NB4 (cell line): ENCODE results near the gene NUPR1.
"Not testable (repeated sequence)": the region's sequence is repeated elsewhere in the genome, so short reads cannot be mapped to it uniquely, and the experiment has no call there.

Experiments
- DNase-seq: peaks from one replicate; pipeline ENCODE4 v3.0.0; 2010; ENCODE audit warnings: low read depth
- H3K4me3 ChIP-seq: one replicate; pipeline ENCODE4 v1.5.1; 2011; ENCODE audit warnings: mild to moderate bottlenecking, low read depth, low read length, moderate library complexity
- MYC ChIP-seq: IDR thresholded peaks from 2 replicates; pipeline ENCODE4 v1.6.1; 2011; ENCODE audit warnings: low read depth, low read length
- POLR2A ChIP-seq: IDR thresholded peaks from 2 replicates; pipeline ENCODE4 v1.6.1; 2011; ENCODE audit warnings: mild to moderate bottlenecking; ENCODE audit not compliant: insufficient read length; ENCODE audit errors: extremely low read depth
- TF ChIP-seq, protein P1 (sequence below): IDR thresholded peaks from 2 replicates; pipeline ENCODE4 v1.6.1; 2011; ENCODE audit warnings: low read depth, low read length
- TF ChIP-seq, protein P2 (sequence below): IDR thresholded peaks from one replicate; pipeline ENCODE4 v1.5.1; 2012; ENCODE audit warnings: low read depth, low read length

NUPR1 gene

DNA sequence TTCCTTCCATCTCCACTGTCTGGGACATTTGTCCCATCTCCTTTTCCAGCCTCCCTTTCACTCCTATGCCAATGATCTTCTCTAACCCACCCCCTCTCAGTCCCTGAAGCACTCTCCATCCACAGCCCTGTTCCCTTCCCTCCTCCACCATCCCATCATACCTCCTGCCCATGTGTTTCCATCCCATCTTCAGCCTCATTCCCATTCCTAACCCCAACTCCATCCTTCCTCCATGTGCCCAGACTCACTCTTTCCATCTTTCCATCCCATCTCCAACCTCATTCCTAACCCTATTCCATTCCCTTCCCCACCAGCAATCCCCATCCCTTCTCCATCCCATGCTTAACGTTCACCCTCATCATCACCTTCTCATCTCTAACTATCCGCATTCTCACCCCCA is 36.5 kb downstream of the NUPR1 start:
- no peak for DNase-seq
- TF ChIP-seq, protein P1, sequence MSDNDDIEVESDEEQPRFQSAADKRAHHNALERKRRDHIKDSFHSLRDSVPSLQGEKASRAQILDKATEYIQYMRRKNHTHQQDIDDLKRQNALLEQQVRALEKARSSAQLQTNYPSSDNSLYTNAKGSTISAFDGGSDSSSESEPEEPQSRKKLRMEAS, result no peak
- TF ChIP-seq, protein P2, sequence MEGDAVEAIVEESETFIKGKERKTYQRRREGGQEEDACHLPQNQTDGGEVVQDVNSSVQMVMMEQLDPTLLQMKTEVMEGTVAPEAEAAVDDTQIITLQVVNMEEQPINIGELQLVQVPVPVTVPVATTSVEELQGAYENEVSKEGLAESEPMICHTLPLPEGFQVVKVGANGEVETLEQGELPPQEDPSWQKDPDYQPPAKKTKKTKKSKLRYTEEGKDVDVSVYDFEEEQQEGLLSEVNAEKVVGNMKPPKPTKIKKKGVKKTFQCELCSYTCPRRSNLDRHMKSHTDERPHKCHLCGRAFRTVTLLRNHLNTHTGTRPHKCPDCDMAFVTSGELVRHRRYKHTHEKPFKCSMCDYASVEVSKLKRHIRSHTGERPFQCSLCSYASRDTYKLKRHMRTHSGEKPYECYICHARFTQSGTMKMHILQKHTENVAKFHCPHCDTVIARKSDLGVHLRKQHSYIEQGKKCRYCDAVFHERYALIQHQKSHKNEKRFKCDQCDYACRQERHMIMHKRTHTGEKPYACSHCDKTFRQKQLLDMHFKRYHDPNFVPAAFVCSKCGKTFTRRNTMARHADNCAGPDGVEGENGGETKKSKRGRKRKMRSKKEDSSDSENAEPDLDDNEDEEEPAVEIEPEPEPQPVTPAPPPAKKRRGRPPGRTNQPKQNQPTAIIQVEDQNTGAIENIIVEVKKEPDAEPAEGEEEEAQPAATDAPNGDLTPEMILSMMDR, result no peak
- TF ChIP-seq POLR2A (no peak), MYC (no peak)
- no peak overlapping the region for H3K4me3 ChIP-seq

DNA sequence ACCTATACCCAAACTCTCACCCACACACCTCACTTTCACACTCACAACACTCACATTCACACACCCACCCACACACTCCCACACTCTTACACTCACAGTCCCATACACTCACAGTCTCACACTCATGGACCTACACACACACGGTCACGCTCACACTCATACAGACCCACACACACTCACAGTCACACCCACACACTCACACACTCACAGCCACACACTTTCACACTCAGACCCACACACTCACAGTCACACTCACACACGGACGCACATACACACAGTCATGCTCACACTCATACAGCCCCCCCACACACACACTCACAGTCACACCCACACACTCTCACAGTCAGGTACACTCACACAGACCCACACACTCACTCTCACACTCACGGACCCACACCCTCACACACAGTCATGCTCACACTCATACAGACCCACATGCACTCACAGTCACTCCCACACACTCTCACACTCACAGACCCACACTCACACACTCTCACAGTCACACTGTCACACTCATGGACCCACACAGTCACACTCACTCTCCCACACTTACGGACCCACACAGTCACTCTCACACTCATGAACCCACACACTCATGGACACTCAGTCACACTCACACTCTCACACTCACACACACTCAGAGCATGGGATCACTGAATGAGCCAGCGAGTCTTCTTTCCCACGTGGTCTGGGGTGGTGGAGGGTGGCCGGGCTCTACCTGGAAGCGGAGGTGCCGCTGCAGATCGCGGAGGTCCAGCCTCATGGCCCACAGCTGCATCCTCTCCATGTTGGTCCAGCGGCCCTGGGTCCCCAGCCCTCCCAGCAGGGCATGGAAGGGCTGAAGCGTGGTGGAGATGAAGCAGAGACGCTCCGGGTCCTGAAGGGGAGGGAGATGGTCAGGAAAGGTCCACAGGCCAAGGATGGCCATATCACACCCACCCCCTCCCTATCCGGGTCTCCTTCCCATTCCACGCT is 37.2 kb downstream of the NUPR1 start:
- TF ChIP-seq MYC, result no peak
- TF ChIP-seq, protein P1, result no peak
- TF ChIP-seq POLR2A, result no peak
- TF ChIP-seq, protein P2, result no peak
- no peak overlapping the region for H3K4me3 ChIP-seq
- DNase-seq, result no peak

DNA sequence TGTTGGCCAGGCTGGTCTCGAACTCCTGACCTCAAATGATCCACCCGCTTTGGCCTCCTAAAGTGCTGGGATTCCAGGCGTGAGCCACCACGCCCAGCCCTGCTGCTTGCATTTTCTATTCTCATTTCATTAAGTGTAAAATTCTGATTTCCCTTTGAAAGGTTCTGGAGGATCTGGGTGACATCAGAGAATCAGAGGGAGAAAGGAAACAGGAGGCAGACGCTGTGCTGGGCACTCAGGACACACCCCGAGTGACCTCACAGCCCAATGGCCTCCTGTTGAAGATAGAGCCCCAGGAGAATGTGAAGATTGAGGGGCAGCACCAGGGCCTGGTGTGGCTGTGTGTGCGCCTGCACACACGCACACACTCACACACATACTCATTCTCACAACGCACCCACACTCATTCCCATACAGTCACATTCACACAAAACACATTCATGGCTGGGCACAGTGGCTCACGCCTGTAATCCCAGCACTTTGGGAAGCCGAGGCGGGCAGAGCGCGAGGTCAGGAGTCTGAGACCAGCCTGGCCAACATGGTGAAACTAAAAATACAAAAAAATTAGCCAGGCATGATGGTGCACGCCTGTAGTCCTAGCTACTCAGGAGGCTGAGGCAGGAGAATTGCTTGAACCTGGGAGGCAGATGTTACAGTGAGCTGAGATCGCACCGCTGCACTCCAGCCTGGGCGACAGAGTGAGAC is 38.1 kb downstream of the NUPR1 start:
- not testable (repeated sequence) for DNase-seq, H3K4me3 ChIP-seq

DNA sequence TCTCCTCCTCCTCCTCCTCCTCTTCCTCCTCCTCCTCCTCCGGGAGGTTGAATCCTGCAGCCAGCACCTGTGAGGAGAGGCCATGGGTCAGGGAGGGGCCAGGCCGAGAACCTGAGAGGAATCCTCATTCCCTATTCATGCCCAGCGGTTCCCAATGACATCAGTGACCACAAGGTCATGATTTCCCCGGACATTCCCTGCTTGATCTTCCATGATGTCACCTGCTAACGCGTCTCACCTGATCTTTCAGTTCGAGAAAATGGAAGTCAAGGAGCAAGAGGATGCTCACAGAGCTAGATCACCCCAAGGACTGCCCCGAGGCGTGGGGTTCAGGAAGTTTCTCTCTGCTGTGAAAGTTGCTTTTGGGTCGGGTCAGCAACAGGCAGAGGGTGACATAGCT is 38.9 kb downstream of the NUPR1 start:
- TF ChIP-seq POLR2A, result no peak
- TF ChIP-seq, protein P2, result no peak

DNA sequence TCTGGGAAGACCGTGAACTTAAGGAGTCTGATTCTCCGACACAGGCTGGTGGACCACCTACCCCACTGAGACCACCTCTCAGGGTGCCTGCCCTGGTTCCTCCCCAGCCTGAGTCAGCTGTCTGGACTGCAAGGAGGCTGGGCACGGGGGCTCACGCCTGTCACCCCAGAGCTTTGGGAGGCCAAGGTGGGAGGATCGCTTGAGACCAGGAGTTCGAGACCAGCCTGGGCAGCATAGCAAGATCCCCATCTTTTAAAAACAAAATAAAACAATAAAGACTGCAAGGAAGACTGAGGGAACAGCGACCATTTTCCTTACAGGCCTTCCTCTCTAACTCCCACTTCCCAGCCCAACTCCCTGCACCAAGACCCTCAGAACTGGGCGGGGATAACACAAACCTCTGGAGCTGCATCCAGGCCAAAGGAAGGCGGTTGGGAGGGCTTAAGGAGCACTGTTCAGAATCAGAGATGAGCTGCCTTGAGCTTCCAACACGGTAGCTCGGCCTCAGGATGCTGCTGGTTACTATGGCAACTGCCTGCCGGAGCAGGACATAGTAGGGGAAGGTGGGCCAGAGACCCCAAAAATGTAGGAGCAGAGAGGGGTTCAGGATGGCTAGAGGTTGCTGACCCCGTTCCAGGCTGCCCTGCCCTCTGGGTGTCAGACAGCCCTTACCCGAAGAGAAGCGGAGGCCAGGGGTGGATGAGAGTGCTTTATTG is 40.0 kb downstream of the NUPR1 start:
- DNase-seq, result no peak
- no peak overlapping the region for H3K4me3 ChIP-seq
- TF ChIP-seq POLR2A, result no peak
- TF ChIP-seq, protein P1, result no peak

More for the DNA sequence above, 38.9 kb downstream of the NUPR1 start:
- DNase-seq, result no peak
- no peak overlapping the region for H3K4me3 ChIP-seq

DNA sequence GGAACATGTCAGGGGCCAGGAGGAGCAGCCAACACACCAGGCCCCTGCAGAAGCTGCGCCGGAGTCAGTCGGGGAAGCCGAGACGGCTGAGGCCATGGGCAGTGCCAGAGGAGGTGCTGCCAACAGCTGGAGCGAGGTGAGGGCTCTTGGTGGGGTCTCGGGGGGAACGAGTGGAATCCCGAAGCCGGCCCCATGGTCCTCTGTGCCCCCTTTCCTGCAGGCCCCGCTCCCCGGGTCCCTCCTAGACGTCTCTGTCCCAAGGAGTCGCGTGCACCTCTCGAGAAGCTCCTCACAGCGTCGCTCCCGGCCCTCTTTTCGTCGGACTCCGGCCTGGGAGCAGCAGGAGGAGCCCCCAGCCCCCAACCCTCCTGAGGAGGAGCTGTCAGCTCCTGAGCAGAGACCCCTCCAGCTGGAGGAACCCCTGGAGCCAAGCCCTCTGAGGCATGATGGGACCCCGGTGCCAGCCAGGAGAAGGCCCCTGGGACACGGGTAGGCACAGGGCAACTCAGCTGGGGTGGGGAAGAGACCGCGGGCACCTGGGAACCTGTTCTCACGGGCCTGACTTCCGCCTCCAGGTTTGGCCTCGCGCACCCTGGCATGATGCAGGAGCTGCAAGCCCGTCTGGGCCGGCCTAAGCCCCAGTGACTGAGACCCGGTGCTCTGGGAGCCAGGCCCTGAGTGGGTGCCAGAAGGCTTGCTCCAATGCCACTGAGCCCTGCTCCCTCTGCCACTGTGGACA is 40.7 kb downstream of the NUPR1 start:
- DNase-seq, result no peak
- TF ChIP-seq MYC (no peak), POLR2A (no peak)
- TF ChIP-seq, protein P1, result no peak
- TF ChIP-seq, protein P2, result no peak
- H3K4me3 ChIP-seq, result no peak overlapping the region
